Lower lobe of right lung (tissue), 2 donors: ENCODE measurements around the gene CELF4. TPM values are rescaled to one million over a fixed set of nuclear protein-coding genes. Genes with fewer than 3 reads are reported as not detected.

ENCODE experiments used
- ATAC-seq, 2 donors: fragments of 200-7000 bp; cut with Tn5 transposase; one replicate each; pipeline ENCODE4 v1.9.1; 2020 to 2022; ENCODE audit warnings: mild to moderate bottlenecking in 2 of 2, moderate library complexity in 2 of 2
- DNase-seq: peaks from one replicate; pipeline ENCODE4 v3.0.0-alpha.2; 2020
- H3K27ac ChIP-seq: fragments of 200-600 bp; one replicate; pipeline ENCODE4 v1.8.0; 2022
- H3K27me3 ChIP-seq: fragments of 200-600 bp; one replicate; pipeline ENCODE4 v1.8.0; 2022; ENCODE audit warnings: low read depth
- H3K36me3 ChIP-seq: fragments of 200-600 bp; one replicate; pipeline ENCODE4 v1.8.0; 2022; ENCODE audit warnings: mild to moderate bottlenecking
- H3K4me1 ChIP-seq: fragments of 200-600 bp; one replicate; pipeline ENCODE4 v1.8.0; 2022
- H3K4me3 ChIP-seq: fragments of 200-600 bp; one replicate; pipeline ENCODE4 v1.8.0; 2022; ENCODE audit warnings: mild to moderate bottlenecking
- H3K9me3 ChIP-seq: fragments of 200-600 bp; one replicate; pipeline ENCODE4 v1.8.0; 2022
- CTCF ChIP-seq: fragments of 200-600 bp; IDR thresholded peaks from one replicate; pipeline ENCODE4 v1.8.0; 2022; ENCODE audit warnings: antibody characterized with exemption, mild to moderate bottlenecking
- intact Hi-C: fragments of 100-400 bp; cut with DNase I; formaldehyde crosslinking; loops from one replicate; pipeline ENCODE4 v1.11.0; 2022
- total RNA-seq: library from RNA; stranded (reverse); fragmentation: NEBNext Ultra II Directional; extraction: Animal tissue kit (Norgen Biotek cat#: 25700); gene quantifications from one replicate; pipeline ENCODE4 v1.2.1, GENCODE V29; 2021
- donor health status: DM: no; HTN: yes; CAD: no; lungs with severe emphysema.

CELF4 gene
- total RNA-seq, 1 donor from 2014 or later = 0.38 TPM

- intact Hi-C loops = no loop called here
- H3K27ac ChIP-seq = no peak overlapping the region
- ATAC-seq (no peak), DNase-seq (no peak)
- H3K9me3 ChIP-seq = no peaks in the 10 kb centered on the region
- no peaks in the 10 kb centered on the region for H3K4me1 ChIP-seq
- no peak overlapping the region for H3K4me3 ChIP-seq
- no peaks in the 10 kb centered on the region for H3K36me3 ChIP-seq
- no peaks in the 10 kb centered on the region for H3K27me3 ChIP-seq
- no peak for TF ChIP-seq CTCF
Measured at GRCh38 chr18:37222354-37222998, 343.1 kb downstream of the CELF4 start.

- Histone ChIP-seq H3K27ac (no peak overlapping the region), H3K4me1 (no peaks in the 10 kb centered on the region), H3K9me3 (no peaks in the 10 kb centered on the region), H3K27me3 (no peaks in the 10 kb centered on the region), H3K36me3 (no peaks in the 10 kb centered on the region), H3K4me3 (no peak overlapping the region)
- ATAC-seq = no peak
- intact Hi-C loops = no loop called here
- DNase-seq = no peak
- no peak for TF ChIP-seq CTCF
Measured at GRCh38 chr18:37219257-37219656, 346.3 kb downstream of the CELF4 start.

GRCh38 chr18:37218022-37218590, 347.5 kb downstream of the CELF4 start:
- Histone ChIP-seq H3K4me1 (no peaks in the 10 kb centered on the region), H3K27ac (no peak overlapping the region), H3K27me3 (no peaks in the 10 kb centered on the region), H3K36me3 (no peaks in the 10 kb centered on the region), H3K9me3 (no peaks in the 10 kb centered on the region), H3K4me3 (no peak overlapping the region)
- DNase-seq (no peak), ATAC-seq (no peak)
- TF ChIP-seq CTCF = no peak
- intact Hi-C loops = no loop called here

GRCh38 chr18:37210781-37211180, 354.8 kb downstream of the CELF4 start:
- no peaks in the 10 kb centered on the region for H3K9me3 ChIP-seq
- H3K4me3 ChIP-seq = no peak overlapping the region
- no peaks in the 10 kb centered on the region for H3K27me3 ChIP-seq
- H3K27ac ChIP-seq = no peak overlapping the region
- DNase-seq (no peak), ATAC-seq (no peak)
- H3K4me1 ChIP-seq = no peaks in the 10 kb centered on the region
- intact Hi-C loops = no loop called here
- TF ChIP-seq CTCF = no peak
- no peaks in the 10 kb centered on the region for H3K36me3 ChIP-seq

GRCh38 chr18:37207343-37207742, 358.3 kb downstream of the CELF4 start:
- no peak overlapping the region for H3K27ac ChIP-seq
- ATAC-seq = no peak

More at GRCh38 chr18:37207343-37207742, 358.3 kb downstream of the CELF4 start:
- TF ChIP-seq CTCF = no peak
- Histone ChIP-seq H3K4me3 (no peak overlapping the region), H3K27me3 (no peaks in the 10 kb centered on the region), H3K4me1 (no peaks in the 10 kb centered on the region), H3K9me3 (peaks cover 9% of the 10 kb centered on the region), H3K36me3 (no peaks in the 10 kb centered on the region)
- intact Hi-C loops = no loop called here
- no peak for DNase-seq
